Esophagus squamous epithelium (tissue), 4 donors: ENCODE measurements around the gene ZMYND8.

Experiments used
- POLR2A ChIP-seq, 4 donors: fragments of 450-650 bp; IDR thresholded peaks; one replicate each; pipeline ENCODE4 v1.6.1; 2017; ENCODE audit warnings: antibody characterized with exemption in 4 of 4, mild to moderate bottlenecking in 4 of 4, moderate library complexity in 3 of 4
- TF ChIP-seq, protein P1 (sequence below), 6 experiments: fragments of 450-650 bp in 4 of 6; fragments of 200-600 bp in 2 of 6; sonication (generic) in 2 of 6; IDR thresholded peaks; one replicate each; pipeline ENCODE4 v1.5.1; 2016 to 2019; ENCODE audit warnings: antibody characterized with exemption in 6 of 6, mild to moderate bottlenecking in 4 of 6, moderate library complexity in 4 of 6

DNA sequence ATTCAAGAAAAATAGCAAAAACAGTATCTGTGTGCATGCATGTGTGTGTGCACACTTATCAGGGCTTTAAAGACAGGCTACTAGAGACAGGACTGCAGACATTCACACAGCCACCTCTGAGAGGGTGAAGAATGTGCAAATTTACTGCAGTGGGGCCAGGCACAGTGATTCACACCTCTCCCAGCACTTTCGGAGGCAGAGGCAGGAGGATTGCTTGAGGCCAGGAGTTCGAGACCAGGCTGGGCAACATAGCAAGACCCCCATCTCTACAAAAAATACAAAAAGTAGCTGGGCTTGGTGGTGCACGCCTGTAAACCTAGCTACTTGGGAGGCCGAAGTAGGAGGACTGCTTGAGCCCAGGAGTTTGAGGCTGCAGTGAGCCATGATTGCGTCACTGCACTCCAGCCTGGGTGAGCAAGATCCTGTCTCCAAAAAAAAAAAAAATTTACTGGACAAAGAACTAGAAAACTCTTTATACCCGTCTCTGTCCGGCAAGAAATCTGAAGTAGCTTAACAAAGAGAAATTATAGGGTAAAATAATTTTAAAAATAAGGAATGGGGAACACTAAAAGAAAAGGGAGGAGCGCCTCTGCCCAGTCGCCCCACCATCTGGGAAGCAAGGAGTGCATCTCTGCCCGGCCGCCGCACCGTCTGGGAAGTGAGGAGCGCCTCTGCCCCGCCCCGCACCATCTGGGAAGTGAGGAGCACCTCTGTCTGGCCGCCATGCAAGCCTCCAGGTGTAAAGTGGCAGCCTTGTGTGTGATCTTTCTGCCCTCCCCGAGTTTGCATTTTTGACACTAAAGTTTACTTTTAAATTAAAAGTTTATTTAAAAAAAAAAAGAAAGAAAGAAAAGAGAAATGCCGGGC lies 105.1 kb downstream of the ZMYND8 start:
- TF ChIP-seq POLR2A (IDR thresholded peaks at IDR 0.05) = no peak
- TF ChIP-seq, protein P1, sequence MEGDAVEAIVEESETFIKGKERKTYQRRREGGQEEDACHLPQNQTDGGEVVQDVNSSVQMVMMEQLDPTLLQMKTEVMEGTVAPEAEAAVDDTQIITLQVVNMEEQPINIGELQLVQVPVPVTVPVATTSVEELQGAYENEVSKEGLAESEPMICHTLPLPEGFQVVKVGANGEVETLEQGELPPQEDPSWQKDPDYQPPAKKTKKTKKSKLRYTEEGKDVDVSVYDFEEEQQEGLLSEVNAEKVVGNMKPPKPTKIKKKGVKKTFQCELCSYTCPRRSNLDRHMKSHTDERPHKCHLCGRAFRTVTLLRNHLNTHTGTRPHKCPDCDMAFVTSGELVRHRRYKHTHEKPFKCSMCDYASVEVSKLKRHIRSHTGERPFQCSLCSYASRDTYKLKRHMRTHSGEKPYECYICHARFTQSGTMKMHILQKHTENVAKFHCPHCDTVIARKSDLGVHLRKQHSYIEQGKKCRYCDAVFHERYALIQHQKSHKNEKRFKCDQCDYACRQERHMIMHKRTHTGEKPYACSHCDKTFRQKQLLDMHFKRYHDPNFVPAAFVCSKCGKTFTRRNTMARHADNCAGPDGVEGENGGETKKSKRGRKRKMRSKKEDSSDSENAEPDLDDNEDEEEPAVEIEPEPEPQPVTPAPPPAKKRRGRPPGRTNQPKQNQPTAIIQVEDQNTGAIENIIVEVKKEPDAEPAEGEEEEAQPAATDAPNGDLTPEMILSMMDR (IDR thresholded peaks at IDR 0.05) = no peak
